H54 (cell line): Measurements from ENCODE around the gene SARS2.
"Not testable (repeated sequence)": the region's sequence is repeated elsewhere in the genome, so short reads cannot be mapped to it uniquely, and the experiment has no call there.

Source experiments
- DNase-seq: peaks from one replicate; pipeline ENCODE4 v3.0.0; 2011; ENCODE audit warnings: low spot score, mixed read lengths; ENCODE audit not compliant: insufficient read length
- FAIRE-seq: peaks from 3 replicates; lab custom pipeline; 2011; peaks lifted over from hg19 to GRCh38; lab: Jason Lieb, UNC
- POLR2A ChIP-seq: IDR thresholded peaks from 2 replicates; pipeline ENCODE4 v1.6.1; 2011; ENCODE audit warnings: low read depth, mild to moderate bottlenecking, low read length

SARS2 gene

GRCh38 chr19:38929929-38930775, at the start of gene SARS2:
Gene SARS2, minus strand, starts transcription at chr19:38930763. Its CDS starts 27 bp downstream, at chr19:38930736.
- DNase-seq (peak; percentile 94), FAIRE-seq (no peak)
- TF ChIP-seq POLR2A = 0 out of 2 replicates have a peak, but pooled peaks have one; percentile 17

- no peak for FAIRE-seq
- no peak for TF ChIP-seq POLR2A
- DNase-seq = no peak
Observed at GRCh38 chr19:38979812-38980211, 49.2 kb upstream of the SARS2 start.

GRCh38 chr19:38978326-38978689, 47.7 kb upstream of the SARS2 start:
- no peak for FAIRE-seq

GRCh38 chr19:38977445-38978325, 47.1 kb upstream of the SARS2 start:
- no peak for TF ChIP-seq POLR2A
- peak; percentile 70 for DNase-seq
- FAIRE-seq = peak; percentile 78

More at GRCh38 chr19:38978326-38978689, 47.7 kb upstream of the SARS2 start:
- TF ChIP-seq POLR2A = no peak
- DNase-seq = no peak

- no peak for FAIRE-seq
- no peak for TF ChIP-seq POLR2A
- DNase-seq = peak; percentile 40
Observed at GRCh38 chr19:38975861-38976271, 45.3 kb upstream of the SARS2 start.

- FAIRE-seq (no peak), DNase-seq (peak; percentile 77)
- 0 out of 2 replicates have a peak, but pooled peaks have one; percentile 28 for TF ChIP-seq POLR2A
Observed at GRCh38 chr19:38975214-38975860, 44.8 kb upstream of the SARS2 start, which contains the start of gene FBXO17. Gene FBXO17, minus strand, starts transcription at chr19:38975742. Its CDS starts 25,423 bp downstream, at chr19:38950319.

- FAIRE-seq = no peak
- DNase-seq = no peak
Observed at GRCh38 chr19:38974624-38975213, 44.2 kb upstream of the SARS2 start.

GRCh38 chr19:38971672-38972071, 41.1 kb upstream of the SARS2 start:
- TF ChIP-seq POLR2A = no peak
- DNase-seq (no peak), FAIRE-seq (no peak)

More at GRCh38 chr19:38974624-38975213, 44.2 kb upstream of the SARS2 start:
- TF ChIP-seq POLR2A = no peak

- no peak for FAIRE-seq
- DNase-seq = no peak
- no peak for TF ChIP-seq POLR2A
Observed at GRCh38 chr19:38970664-38971532, 40.3 kb upstream of the SARS2 start.

GRCh38 chr19:38966149-38966548, 35.6 kb upstream of the SARS2 start:
- DNase-seq, FAIRE-seq: not testable (repeated sequence)

GRCh38 chr19:38964738-38965137, 34.2 kb upstream of the SARS2 start:
- DNase-seq (no peak), FAIRE-seq (no peak)
- TF ChIP-seq POLR2A = no peak

GRCh38 chr19:38959618-38960017, 29.1 kb upstream of the SARS2 start:
- DNase-seq = no peak
- no peak for TF ChIP-seq POLR2A
- no peak for FAIRE-seq
